Fibroblast of peridontal ligament (primary cell): ENCODE results near the gene PLD3.
"Not testable (repeated sequence)": the region's sequence is repeated elsewhere in the genome, so short reads cannot be mapped to it uniquely, and the experiment has no call there.

Source experiments
- DNase-seq: peaks from one replicate; pipeline ENCODE4 v3.0.0-alpha.2; 2010; ENCODE audit errors: extremely low read depth

PLD3 gene

GRCh38 chr19:40389404-40390083 lies 41.0 kb downstream of the PLD3 start:
- no peak for DNase-seq

GRCh38 chr19:40390084-40390742 lies 41.7 kb downstream of the PLD3 start, which contains the start of gene HIPK4:
TSS of gene HIPK4 (minus strand) at chr19:40390181. CDS start at chr19:40389902, 279 bp downstream.
- no peak for DNase-seq

DNA sequence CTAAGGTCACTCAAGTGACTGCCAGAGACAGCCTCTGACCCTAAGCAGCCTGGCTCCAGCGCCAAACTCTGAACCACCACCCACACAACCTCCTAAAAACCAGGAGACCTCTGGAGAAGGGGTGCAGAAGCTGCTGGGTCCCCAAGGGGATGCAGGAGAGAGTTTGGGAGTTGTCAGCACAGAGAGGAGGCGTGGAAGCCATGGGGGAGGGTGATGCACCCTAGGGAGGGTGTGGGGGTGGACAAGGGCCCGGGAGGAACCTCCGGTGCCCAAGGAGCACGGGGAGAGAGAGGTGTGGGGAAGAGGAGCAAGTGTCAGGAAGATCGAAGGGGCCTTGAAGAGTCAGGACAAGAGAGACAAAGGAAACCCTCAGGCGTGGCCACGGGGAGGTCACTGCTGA lies 43.6 kb downstream of the PLD3 start:
- no peak for DNase-seq

DNA sequence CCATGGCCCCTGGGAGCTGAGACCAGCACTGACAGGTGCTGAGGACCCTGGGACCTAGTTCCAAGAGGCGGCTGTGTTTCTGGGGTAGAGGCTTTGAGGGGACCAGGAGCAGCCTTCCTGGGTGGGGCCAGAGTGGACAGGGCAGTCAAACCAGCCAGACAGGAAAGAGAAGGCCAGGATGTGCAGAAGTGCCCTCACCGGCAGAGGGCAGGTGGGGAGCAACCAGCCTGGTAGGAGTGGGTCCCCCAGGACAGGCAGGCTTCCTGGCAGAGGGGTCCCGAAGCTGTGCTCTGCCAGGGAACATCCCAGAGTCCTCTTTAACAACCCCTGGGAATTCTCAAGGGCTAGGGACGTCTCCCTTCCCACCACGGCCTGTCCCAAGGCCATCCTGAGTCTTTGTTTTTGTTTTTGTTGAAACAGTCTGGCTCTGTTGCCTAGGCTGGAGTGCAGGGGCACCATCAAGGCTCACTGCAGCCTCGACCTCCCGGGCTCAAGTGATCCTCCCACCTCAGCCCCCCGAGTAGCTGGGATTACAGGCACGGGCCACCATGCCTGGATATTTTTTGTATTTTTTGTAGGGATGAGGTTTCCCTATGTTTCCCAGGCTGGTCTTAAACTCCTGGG lies 44.5 kb downstream of the PLD3 start:
- no peak for DNase-seq

GRCh38 chr19:40393894-40394815 lies 45.7 kb downstream of the PLD3 start:
- DNase-seq, result no peak

DNA sequence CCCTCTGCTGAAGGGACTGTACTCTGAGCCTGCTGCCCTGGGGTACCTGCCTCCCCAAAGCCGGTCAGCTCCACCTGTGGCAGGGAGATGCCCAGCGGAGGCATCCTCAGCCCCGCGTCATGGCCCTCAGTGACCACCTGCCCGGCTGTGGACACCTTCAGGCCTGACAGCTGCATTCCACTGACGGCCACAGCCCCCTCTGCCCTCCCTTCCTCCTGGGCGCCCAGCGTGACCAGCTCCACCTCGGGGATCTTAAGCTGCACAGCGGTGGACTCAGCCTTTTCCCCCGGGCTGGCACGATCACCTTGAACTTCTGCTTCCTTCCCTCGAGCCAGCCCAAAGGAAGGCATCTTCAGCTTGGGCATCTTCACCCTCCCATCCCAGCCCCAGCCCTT lies 46.3 kb downstream of the PLD3 start:
- DNase-seq, result no peak

- DNase-seq, result no peak
These were observed 47.5 kb downstream of the PLD3 start for GRCh38 chr19:40395956-40396355.

DNA sequence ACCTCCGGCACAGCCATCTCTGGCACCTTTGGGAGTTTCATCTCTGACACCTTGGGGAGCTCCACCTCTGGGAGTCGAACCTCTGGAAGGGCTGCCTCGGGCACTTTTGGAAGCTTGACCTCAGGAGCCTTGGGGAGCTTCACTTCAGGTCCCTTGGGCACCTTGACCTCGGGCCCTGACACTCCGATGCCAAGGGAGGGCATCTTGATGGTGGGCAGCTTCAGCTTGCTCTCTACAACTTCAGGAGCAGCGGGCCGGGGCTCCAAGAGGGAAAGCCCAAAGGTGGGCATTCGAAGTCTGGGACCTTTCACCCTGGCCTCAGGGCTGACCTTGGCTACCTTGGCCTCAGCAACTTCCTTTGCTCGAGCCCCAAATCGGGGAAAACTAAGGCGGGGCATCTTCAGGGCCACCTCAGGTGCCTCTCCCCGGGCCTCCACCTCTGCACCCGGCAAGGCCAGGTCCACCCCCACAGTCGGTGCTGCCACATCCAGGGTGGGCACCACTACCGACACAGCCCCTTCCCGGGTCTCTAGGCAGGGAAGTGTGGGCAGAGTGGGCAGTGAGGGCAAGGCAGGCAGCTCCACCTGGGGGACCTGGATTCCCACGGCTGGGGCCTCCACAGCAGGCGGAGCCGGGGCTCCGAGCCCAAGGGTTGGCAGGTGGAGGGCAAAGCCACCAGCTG lies 48.5 kb downstream of the PLD3 start:
- DNase-seq, result no peak

GRCh38 chr19:40397568-40397906 lies 49.0 kb downstream of the PLD3 start:
- DNase-seq, result no peak

- DNase-seq, result no peak
These were observed 50.1 kb downstream of the PLD3 start for GRCh38 chr19:40398417-40399131.

GRCh38 chr19:40400559-40400958 lies 52.1 kb downstream of the PLD3 start:
- peak; percentile 34 for DNase-seq

DNA sequence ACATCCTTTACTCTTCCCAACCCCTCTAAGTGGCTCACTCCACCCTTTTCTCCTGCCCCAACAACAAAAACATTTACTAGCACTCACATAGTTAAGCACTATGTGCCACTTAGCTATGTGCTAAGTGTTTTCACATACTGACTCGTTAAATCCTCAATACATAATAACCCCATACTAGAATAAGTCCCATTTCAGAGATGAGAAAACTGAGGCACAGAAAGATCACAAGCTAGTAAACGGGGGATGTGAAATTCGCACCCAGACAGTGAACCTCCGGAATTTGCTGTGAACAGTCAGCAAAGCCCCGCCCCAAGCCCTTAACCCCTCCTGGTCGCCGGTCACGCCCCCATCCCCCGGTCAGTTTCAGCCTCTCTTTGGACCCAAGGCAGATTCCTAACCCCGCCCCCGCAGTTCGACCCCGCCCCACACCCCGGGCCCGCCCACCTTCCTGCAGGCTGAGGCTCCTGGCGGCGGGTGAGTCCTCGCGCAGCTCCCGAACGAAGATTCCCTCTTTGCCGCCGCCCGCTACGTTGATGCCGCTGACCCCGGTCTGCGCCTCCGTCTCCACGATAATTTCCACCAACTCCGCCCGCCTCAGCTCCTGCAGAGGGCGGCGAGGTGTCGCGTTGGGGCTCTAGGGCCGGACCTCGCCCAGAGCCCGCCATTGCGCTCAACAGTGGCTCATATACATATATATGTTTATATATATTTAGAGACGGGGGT lies 54.9 kb downstream of the PLD3 start:
- peak; percentile 81 for DNase-seq

DNA sequence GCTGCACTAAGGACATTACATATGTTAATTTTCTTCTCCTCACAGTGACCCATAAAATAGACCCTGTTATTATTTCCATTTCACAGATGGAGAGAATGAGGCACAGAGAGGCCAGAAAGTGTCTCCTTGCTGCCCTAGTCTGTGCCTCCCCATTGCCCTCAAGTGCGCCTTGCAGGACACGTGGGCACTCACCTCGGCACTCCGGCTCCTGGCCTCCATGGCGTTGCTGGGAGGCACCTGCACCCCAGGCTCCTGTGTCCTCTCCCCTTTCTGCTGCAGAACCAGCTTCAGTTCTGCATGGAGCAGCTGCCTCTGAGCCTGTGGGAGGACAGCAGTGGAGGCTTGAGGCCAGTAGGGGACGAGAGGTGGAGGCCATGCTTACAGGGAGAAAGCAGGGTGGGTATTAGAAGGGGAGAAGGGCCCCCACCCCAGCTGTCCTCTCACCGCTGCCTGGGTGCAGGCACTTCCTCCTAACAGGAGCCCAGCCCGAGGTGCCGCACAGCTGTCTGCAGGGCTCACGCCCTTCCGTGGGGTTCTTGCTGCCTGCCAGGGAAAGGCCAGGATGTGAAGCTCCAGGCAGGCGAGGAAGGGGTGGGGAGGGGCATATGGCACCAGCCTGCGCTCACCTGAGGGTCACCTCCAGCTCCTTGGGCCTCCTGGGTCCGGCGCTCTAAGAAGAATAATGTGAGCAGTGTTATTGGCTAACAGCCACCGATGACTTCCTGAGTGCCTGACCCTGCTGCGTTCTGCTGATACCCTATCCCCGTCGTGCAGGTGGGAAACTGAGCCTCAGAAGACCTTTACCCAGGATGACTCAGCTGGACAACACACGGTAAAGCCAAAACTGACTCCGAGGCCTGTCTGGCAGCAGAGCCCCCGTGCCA lies 59.5 kb downstream of the PLD3 start:
- DNase-seq, result no peak

DNA sequence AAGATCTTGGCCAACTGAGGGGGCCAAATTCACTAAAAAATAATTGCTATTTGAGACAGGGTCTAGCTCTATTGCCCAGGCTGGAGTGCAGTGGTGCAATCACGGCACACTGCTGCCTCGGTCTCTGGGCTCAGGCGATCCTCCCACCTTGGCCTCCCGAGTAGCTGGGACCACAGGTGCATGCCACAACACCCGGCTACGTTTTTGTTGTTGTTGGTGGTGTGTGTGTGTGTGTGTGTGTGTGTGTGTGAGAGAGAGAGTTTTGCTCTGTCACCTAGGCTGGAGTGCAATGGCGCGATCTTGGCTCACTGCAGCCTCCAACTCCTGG lies 60.1 kb downstream of the PLD3 start:
- not testable (repeated sequence) for DNase-seq

- DNase-seq, result no peak
These were observed 61.5 kb downstream of the PLD3 start for GRCh38 chr19:40410030-40410389.

- DNase-seq, result no peak
These were observed 62.8 kb downstream of the PLD3 start for GRCh38 chr19:40411125-40411842.

GRCh38 chr19:40411958-40412499 lies 63.5 kb downstream of the PLD3 start:
- DNase-seq, result no peak

DNA sequence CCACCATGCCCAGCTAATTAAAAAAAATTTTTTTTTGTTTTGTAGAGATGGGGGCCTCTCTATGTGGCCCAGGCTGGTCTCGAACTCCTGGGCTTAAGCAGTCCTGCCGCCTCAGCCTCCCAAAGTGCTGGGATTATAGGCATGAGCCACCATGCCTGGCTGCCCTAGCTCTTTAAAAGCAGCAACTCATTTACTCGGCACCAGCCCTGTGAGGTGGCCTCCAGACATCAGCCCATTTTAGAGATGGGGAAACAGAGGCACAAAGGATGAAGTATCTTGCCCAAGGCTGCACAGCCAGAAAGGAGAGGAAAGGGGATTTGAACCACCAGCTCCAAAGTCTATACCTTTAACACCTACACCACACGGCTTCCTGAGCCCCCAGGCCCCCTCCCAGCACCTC lies 64.4 kb downstream of the PLD3 start:
- DNase-seq, result no peak
